ENCODE data around the gene LRRC23.
A peak's percentile ranks its signal among the peaks of the same experiment; 100 is the strongest.

LRRC23 gene

GRCh38 chr12:6950401-6950801 lies 45.8 kb downstream of the LRRC23 start:
- DNase-seq (ENCODE audit: low spot score): no peak
- Histone ChIP-seq H3K27ac (peak overlapping the region in 1 of 2 donors; percentile 83), H3K4me3 (no peak overlapping the region)
- no peak for TF ChIP-seq CTCF (IDR thresholded peaks at IDR 0.05)

- no peak for TF ChIP-seq CTCF (IDR thresholded peaks at IDR 0.05)
- DNase-seq (ENCODE audit: low spot score): no peak
- peak within 1 kb of the TSS in 1 of 2 donors; percentile 83 for H3K27ac ChIP-seq
- H3K4me3 ChIP-seq: peak within 1 kb of the TSS; percentile 66
These were observed 46.4 kb downstream of the LRRC23 start, which contains the start of gene PTPN6 for GRCh38 chr12:6950811-6951540. TSS of gene PTPN6 (plus strand) at chr12:6951356. CDS start at chr12:6951513, 157 bp downstream.

GRCh38 chr12:6951551-6952120 lies 47.0 kb downstream of the LRRC23 start:
- TF ChIP-seq CTCF (IDR thresholded peaks at IDR 0.05): no peak
- no peak for DNase-seq (ENCODE audit: low spot score)
- peak overlapping the region; percentile 66 for H3K4me3 ChIP-seq
- H3K27ac ChIP-seq: peak overlapping the region in 1 of 2 donors; percentile 83

GRCh38 chr12:6952121-6952862 lies 47.7 kb downstream of the LRRC23 start:
- DNase-seq (ENCODE audit: low spot score): no peak
- Histone ChIP-seq H3K27ac (peak overlapping the region in 1 of 2 donors; percentile 83), H3K4me3 (peak overlapping the region; percentile 66)
- no peak for TF ChIP-seq CTCF (IDR thresholded peaks at IDR 0.05)

- Histone ChIP-seq H3K27ac (peak overlapping the region in 1 of 2 donors; percentile 83), H3K4me3 (peak overlapping the region; percentile 66)
- DNase-seq (ENCODE audit: low spot score): no peak
- TF ChIP-seq CTCF (IDR thresholded peaks at IDR 0.05): no peak
These were observed 48.3 kb downstream of the LRRC23 start for GRCh38 chr12:6952863-6953441.

GRCh38 chr12:6953442-6954315 lies 49.1 kb downstream of the LRRC23 start:
- H3K4me3 ChIP-seq: peak overlapping the region; percentile 66
- peak overlapping the region in 1 of 2 donors; percentile 83 for H3K27ac ChIP-seq
- DNase-seq (ENCODE audit: low spot score): peak; percentile 76
- TF ChIP-seq CTCF (IDR thresholded peaks at IDR 0.05): no peak
